Adrenal gland (tissue), 5 donors: ENCODE data around the gene PIGN.

ENCODE experiments used
- POLR2A ChIP-seq, 2 donors: fragments of 450-650 bp; IDR thresholded peaks; one replicate each; pipeline ENCODE4 v1.6.1; 2017; ENCODE audit warnings: antibody characterized with exemption in 2 of 2, mild to moderate bottlenecking in 2 of 2, moderate library complexity in 1 of 2
- TF ChIP-seq, protein P1 (sequence below), 6 experiments: fragments of 450-650 bp in 4 of 6; fragments of 200-600 bp in 2 of 6; sonication (generic) in 1 of 6; IDR thresholded peaks; 1 replicate in 5 of 6; 2 replicates in 1 of 6; pipeline versions ENCODE4 v1.5.1 to v1.8.0; 2016 to 2021; ENCODE audit warnings: antibody characterized with exemption in 6 of 6, mild to moderate bottlenecking in 2 of 6, moderate library complexity in 1 of 6
- donor health status: DM: no; HTN: no; CAD: no.

DNA sequence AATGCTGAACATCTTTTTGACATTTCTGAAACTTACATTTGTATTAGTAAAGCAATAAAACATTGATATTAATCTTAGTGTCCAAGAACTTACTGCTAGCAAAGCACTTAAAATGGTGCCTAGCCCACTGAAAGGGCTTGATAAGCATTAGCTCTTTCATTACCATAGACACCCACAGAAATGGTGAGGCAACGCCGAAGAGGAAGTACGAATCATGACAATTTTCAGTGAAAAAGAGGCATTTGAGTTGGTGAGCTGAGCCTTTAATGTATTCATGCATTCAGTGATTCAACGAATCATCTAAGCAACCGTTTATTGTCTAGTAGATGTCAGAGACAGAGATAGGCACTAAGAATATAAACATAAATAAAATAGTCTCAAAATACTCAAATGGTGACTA lies 101.1 kb downstream of the PIGN start:
- no peak for TF ChIP-seq POLR2A (IDR thresholded peaks at IDR 0.05)
- TF ChIP-seq, protein P1, sequence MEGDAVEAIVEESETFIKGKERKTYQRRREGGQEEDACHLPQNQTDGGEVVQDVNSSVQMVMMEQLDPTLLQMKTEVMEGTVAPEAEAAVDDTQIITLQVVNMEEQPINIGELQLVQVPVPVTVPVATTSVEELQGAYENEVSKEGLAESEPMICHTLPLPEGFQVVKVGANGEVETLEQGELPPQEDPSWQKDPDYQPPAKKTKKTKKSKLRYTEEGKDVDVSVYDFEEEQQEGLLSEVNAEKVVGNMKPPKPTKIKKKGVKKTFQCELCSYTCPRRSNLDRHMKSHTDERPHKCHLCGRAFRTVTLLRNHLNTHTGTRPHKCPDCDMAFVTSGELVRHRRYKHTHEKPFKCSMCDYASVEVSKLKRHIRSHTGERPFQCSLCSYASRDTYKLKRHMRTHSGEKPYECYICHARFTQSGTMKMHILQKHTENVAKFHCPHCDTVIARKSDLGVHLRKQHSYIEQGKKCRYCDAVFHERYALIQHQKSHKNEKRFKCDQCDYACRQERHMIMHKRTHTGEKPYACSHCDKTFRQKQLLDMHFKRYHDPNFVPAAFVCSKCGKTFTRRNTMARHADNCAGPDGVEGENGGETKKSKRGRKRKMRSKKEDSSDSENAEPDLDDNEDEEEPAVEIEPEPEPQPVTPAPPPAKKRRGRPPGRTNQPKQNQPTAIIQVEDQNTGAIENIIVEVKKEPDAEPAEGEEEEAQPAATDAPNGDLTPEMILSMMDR (IDR thresholded peaks at IDR 0.05), result no peak
